ENCODE results near the gene CD44.

The CD44 gene

DNA sequence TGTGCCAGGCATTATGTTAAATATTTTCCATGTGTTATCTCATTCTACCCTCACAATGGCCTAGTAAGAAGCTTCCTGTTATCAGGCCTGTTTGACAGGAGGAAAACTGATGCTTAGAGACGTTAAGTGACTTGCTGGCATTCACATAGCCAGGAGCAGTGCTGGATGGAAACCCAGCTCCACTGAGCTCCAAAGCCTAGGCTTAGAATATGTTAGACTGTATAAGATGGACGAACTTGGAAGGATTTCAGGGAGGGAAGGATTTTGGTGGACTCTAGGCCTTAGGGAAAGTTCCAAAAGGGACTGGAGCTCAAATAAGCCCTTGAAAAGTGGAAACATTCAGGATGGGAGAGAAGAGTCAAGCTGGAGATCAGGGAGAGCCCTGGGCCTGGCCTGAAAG is 2.1 kb downstream of the CD44 start:
- DNase-seq = no peak

- DNase-seq = no peak
Observed at GRCh38 chr11:35141571-35141971, 2.6 kb downstream of the CD44 start.

DNA sequence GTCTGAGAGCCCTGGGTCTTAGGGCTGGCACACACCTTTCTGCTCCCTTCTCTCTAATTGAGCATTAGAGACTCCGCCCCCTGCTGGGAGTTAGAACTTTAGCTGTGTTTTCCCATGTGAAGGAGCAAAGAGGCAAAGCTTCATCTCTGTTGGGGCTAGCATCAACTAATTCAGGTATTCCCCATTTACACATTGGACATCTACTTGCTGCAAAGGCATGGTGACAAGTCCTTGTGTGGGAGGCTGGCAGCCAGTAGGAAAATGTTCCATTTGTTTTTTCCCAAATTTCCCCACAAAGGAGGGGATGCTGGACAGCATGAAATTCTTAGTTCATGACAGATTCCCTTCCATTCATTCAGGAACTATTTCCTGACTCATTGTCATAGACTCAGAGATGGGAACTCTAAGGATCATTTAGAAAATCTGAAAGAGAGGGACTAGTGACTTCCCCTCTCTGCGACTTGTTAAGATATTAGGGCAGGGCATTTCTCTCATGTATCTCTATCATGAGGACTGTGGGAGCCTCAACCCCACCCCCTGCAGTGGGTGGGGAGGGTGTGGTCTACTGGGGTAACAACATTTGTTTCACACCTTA is 3.6 kb downstream of the CD44 start:
- DNase-seq = no peak

- DNase-seq = no peak
Observed at GRCh38 chr11:35143297-35144135, 4.5 kb downstream of the CD44 start.

DNA sequence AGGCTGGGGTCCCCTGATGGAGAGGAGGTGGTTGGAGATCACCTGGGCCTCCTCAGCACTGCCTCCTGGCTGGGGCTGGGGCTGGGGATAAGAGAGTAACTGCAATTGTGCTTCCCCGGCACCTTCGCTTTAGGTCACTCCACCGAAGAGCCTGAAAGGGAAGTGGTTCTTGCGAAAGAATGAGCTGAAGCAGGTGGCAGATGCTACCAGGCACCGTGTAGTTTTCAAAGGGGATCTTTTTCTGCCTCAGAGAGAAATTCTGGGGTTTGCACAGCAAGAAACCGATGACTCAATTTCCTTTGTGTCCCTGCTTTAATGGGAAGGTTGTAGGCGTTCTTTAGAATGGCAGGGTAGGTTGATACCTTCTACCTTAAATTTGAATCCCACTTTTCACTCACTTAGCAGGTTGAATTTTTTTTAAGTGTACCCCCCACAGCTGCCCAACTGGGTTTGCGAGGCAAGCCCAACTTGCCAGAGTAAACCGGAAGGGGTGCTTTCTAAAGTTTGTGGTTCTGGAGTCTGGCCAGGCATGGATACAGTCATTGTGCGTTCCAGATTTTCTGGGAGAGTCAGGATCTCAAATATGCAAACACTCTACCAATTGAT is 5.3 kb downstream of the CD44 start:
- peak in 3 of 4 experiments; percentile 27 to 34 (median 30) for DNase-seq

- no peak for DNase-seq
Observed at GRCh38 chr11:35144806-35145205, 5.8 kb downstream of the CD44 start.

- DNase-seq = no peak
Observed at GRCh38 chr11:35145271-35145670, 6.3 kb downstream of the CD44 start.

DNA sequence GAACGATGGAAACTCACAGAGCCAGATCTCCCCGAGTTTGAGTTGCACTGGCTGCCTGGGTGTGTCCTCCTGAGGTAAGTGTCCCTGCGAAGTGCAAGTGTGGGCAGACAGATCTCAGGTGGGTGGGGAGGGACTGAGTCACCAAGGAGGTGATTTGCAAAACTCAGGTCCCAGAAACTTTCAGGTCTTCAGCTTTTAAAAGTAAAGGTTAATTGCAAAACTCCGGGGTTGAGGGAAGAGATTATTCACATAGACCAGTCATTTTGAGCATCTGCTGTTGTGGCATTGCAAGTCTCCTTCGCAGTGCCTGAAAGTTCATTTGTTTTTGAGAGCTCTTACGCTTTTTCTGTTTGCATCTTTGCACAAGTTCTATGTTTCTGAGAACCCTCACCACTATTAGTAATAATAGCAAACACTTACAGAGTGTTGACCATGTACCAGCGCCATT is 7.1 kb downstream of the CD44 start:
- DNase-seq = peak in 3 of 4 experiments; percentile 28 to 36 (median 31)

DNA sequence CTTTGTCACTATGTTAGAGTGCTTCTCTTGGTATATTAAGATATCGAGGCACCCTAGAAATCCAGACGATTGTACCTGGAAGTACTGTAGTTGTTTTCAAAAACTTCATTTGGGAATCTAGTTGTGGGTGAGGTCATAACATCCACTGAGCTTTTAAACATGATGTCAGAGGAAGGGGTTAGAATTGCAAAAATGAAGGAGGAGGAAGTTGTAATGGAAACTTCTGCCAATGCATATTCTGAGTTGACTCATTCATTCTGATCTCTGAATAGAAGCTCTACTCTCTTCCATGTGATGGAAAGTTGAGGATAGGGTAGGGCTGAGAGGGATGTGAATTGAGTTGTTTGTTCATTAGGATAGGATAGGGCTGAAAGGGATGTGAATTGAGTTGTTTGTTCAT is 7.7 kb downstream of the CD44 start:
- DNase-seq = no peak

DNA sequence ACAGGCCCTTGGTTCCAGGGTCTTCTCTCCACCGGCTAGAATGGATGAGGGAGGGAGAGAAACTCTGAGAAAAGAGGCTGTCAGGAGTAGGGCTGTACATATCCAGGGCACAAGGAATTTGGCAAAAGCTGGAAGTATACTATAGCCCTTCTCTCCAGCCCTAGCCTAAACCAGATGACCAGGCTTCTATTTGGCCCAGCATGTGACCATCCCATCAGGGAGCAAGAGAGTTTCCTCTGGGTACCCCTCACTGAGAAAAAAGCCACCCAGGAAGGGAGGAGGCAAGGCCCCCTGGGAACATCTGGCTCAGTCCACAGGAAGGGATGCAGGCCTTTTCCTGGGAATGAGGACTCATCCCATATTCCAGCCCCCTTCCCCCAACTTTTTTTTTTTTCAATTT is 8.3 kb downstream of the CD44 start:
- no peak for DNase-seq

DNA sequence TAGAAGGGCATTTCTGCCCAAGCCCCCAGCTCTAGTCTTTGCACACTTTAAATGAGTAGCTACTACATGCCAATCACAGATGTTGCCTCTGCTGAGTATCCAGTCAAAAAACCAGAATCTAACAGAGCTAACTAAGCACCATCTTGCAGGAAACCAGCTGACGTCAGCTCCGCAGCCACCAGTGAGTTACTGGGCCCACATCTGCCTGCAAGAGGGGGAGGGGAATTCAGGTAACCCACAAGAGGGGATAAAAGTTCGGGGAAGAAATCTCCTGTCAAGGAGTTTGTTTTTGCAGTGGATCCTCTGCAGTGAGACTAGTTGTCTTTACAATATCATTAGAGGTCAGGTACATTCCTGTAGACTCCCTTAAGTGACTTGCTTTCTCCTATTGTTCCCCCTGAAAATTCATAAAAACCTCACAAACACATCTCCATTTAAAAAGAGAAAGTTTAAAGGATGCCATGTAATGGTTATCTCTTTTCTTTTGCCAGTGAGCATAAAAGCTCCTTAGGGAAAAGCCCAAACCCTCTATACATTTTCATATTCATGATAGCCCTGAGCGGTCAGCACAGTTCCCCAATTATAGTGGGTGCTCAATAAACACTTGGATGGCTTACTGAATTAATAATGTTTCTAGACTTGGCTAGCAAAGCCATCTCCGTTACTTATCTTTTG is 9.3 kb downstream of the CD44 start:
- peak in 1 of 4 experiments; percentile 15 for DNase-seq

DNA sequence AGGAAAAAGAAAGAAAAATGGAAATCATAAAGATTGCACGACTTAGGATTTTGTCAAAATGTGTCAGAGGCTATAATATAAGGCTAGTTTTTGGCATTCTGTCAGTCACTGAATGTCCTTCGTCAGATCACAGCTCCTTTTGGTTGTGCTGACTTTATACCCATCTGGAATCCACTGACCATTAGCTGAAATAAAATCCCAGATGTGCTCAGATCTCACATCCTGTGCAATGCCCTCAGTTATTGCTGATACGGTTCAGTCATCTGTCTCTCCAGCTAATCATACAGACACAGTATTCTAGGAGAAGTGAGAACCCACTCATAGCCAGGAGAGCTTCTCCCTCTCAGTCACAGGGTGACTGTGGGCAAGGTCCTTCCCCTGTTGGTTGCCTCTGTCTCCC is 11.5 kb downstream of the CD44 start:
- DNase-seq = no peak

DNA sequence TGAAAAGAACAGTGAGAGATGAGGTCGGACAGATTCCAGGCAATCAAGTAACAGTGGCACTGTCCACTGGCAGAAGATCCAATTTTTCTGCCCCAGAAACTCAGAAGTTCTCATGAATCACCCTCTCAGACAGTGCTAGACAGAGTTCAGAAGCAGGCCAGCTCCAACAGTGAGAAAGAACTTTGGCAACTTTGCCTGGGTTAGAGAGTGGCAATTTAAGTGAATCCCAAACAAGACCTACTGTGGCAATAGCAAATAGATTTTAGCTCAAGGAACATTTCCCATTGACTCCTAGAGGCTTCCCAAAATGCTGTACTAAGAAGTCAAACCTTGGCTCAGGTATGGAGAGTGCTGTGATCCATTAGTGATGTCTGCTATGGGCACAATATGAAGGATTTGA is 12.3 kb downstream of the CD44 start:
- no peak for DNase-seq

- no peak for DNase-seq
Observed at GRCh38 chr11:35151683-35152280, 12.8 kb downstream of the CD44 start.

GRCh38 chr11:35152575-35152974 is 13.6 kb downstream of the CD44 start:
- DNase-seq = no peak

DNA sequence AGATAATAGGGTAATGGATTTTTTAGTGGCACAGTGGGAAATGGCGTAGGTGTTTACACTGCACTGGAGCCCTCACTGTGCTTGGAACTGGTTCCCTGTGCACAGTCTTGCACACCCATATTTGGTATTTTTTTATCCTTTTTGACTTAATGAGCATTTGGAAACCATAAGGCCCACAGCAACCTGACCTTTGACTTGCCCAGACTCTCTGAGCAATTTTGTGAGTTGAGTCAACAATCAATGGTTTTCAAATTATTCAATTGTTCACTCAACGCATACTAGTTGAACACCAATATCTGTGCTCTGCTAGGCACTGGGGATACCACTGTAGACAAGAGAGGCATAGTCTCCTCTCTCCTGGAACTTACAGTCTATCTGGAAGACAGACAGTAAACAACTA is 14.3 kb downstream of the CD44 start:
- DNase-seq = no peak

DNA sequence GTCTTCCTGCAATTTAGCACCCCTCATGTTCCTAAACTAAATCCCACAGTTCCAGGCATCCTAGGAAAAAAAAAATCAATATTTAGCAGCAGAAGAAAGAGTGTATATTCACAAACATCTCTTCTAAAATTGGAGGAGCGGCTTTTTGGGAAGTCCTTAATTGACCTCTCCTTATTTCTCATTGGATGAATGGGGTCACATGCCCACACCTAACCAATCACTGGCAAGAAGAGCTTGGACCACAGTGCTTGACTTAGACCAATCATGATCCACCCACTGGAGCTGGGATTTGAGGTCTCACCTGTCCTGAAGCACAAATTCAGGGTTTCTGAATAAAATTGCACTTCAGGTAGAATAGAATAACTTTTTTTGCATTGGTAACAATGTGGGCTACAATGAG is 16.0 kb downstream of the CD44 start:
- no peak for DNase-seq

- no peak for DNase-seq
Observed at GRCh38 chr11:35155677-35156076, 16.7 kb downstream of the CD44 start.

DNA sequence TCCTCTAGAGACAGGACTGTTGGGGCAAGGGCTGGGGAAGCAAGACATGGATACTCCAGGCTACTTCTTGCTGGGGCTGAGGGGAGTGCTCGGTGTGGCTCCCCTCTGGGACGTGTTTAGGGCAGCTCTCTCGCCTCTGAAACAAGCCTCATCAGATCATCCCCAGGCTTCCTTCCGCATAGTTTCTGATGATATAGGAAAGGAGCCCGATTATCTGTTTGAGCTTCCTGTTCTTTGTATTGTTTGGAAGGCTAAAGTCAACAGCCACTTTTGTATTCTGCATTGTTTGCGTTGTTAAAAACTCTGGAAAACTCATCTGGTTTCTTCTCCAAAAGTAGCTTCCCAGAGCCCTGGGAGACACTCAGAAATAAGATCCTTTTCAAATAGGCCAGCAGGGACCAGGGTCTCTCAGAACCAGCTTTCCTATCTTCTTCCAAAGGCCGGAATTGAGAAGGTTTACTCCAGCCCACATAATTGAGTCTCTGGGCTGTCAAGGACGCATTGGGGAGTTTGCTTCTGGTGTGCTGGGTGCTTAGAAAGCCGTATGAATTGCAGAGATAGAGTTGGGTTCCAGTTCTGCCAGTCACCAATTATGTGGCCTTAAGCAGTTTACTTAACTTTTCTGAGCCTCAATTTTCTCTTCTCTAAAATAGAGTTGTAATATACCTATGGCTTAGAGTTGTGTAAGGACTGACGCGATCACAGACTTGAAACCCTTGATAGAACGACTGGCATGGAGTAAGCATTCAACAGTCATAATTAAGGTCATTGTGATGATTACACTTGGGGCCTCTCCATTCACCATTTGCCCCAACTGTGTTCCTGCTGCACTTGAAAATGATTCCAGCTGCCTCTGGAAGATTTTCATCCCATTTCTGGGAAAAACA is 19.1 kb downstream of the CD44 start:
- no peak for DNase-seq

GRCh38 chr11:35158701-35159510 is 19.9 kb downstream of the CD44 start:
- DNase-seq = no peak

DNA sequence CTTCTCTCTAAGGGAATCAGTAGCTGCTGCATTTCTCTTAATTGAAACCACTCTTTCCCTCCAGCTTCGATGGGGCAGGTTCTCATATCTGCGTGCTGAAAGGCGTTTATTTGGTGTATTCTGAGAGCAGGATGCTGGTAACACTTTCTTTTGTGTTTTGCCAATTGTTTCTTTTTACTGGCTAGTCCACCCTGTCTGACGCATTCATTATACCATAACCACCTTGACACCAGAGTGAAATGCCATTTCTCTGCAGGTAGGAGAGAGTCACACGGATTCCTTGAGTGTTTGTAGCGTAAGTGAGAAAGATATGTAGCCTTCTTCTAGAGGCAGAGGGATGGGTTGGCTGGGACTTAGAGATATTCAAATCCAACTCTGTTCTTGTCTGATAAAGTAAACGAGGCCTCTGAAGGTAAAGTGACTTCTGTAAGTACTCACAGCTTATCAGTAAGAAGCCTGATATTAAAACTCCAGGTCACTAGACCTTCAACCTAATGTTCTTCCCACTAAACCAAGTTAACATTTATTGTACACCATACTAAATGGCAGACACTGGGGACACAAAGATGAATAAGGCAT is 21.4 kb downstream of the CD44 start:
- no peak for DNase-seq
